Measurements from ENCODE around the gene C3orf52.

The C3orf52 gene

GRCh38 chr3:112119962-112120836, 34.0 kb downstream of the C3orf52 start:
- Histone ChIP-seq H3K4me2 (ENCODE audit: insufficient read depth, low read length) (no peak overlapping the region; the same call in 1 of the 2 replicates), H3K9me3 (ENCODE audit: insufficient read depth, low read length, severe bottlenecking) (no peaks in the 10 kb centered on the region), H3K36me3 (ENCODE audit: insufficient read depth, low read length) (no peaks in the 10 kb centered on the region), H3K79me2 (ENCODE audit: insufficient read depth, low read length) (no peaks in the 10 kb centered on the region), H3K4me1 (ENCODE audit: insufficient read depth, low read length) (peaks cover 12% of the 10 kb centered on the region; the same call in 1 of the 2 replicates), H3K27ac (ENCODE audit: low read length) (no peak overlapping the region), H2AFZ (ENCODE audit: low read depth, low read length) (no peak overlapping the region), H3K27me3 (ENCODE audit: insufficient read depth, low read length, poor library complexity) (peaks cover 9% of the 10 kb centered on the region), H4K20me1 (ENCODE audit: insufficient read depth, low read length) (no peaks in the 10 kb centered on the region), H3K9ac (ENCODE audit: low read depth, low read length) (no peak overlapping the region), H3K4me3 (ENCODE audit: low read depth in 1 of 2, low read length in 2 of 2) (no peak overlapping the region)
- DNase-seq (no peak), ATAC-seq (ENCODE audit: insufficient read depth, low read depth) (peak; percentile 75)
- TF ChIP-seq EZH2 (IDR thresholded peaks at IDR 0.05; ENCODE audit: borderline replicate concordance, low read depth, low read length, severe bottlenecking) = no peak
- no peak for TF ChIP-seq CTCF (IDR thresholded peaks at IDR 0.05; ENCODE audit: borderline replicate concordance, extremely low read depth, low read length, poor library complexity, severe bottlenecking)

- no peak overlapping the region for H3K4me3 ChIP-seq (ENCODE audit: low read depth in 1 of 2, low read length in 2 of 2)
- H3K27me3 ChIP-seq (ENCODE audit: insufficient read depth, low read length, poor library complexity) = no peaks in the 10 kb centered on the region
- no peak overlapping the region for H2AFZ ChIP-seq (ENCODE audit: low read depth, low read length)
- DNase-seq = no peak
- ATAC-seq (ENCODE audit: insufficient read depth, low read depth) = no peak
- H3K4me1 ChIP-seq (ENCODE audit: insufficient read depth, low read length) = peaks cover 12% of the 10 kb centered on the region; the same call in 1 of the 2 replicates
- no peaks in the 10 kb centered on the region for H4K20me1 ChIP-seq (ENCODE audit: insufficient read depth, low read length)
- H3K79me2 ChIP-seq (ENCODE audit: insufficient read depth, low read length) = no peaks in the 10 kb centered on the region
- H3K9me3 ChIP-seq (ENCODE audit: insufficient read depth, low read length, severe bottlenecking) = no peaks in the 10 kb centered on the region
- no peak overlapping the region for H3K9ac ChIP-seq (ENCODE audit: low read depth, low read length)
- H3K27ac ChIP-seq (ENCODE audit: low read length) = no peak overlapping the region
- H3K36me3 ChIP-seq (ENCODE audit: insufficient read depth, low read length) = no peaks in the 10 kb centered on the region
- no peak for TF ChIP-seq CTCF (IDR thresholded peaks at IDR 0.05; ENCODE audit: borderline replicate concordance, extremely low read depth, low read length, poor library complexity, severe bottlenecking)
- TF ChIP-seq EZH2 (IDR thresholded peaks at IDR 0.05; ENCODE audit: borderline replicate concordance, low read depth, low read length, severe bottlenecking) = no peak
- no peak overlapping the region for H3K4me2 ChIP-seq (ENCODE audit: insufficient read depth, low read length)
These were observed 35.7 kb downstream of the C3orf52 start for GRCh38 chr3:112121577-112122547.

GRCh38 chr3:112122870-112123269, 36.7 kb downstream of the C3orf52 start:
- no peaks in the 10 kb centered on the region for H3K9me3 ChIP-seq (ENCODE audit: insufficient read depth, low read length, severe bottlenecking)
- H2AFZ ChIP-seq (ENCODE audit: low read depth, low read length) = no peak overlapping the region
- H3K4me2 ChIP-seq (ENCODE audit: insufficient read depth, low read length) = no peak overlapping the region
- H3K79me2 ChIP-seq (ENCODE audit: insufficient read depth, low read length) = no peaks in the 10 kb centered on the region
- H4K20me1 ChIP-seq (ENCODE audit: insufficient read depth, low read length) = no peaks in the 10 kb centered on the region
- H3K27me3 ChIP-seq (ENCODE audit: insufficient read depth, low read length, poor library complexity) = no peaks in the 10 kb centered on the region
- H3K9ac ChIP-seq (ENCODE audit: low read depth, low read length) = no peak overlapping the region
- no peaks in the 10 kb centered on the region for H3K36me3 ChIP-seq (ENCODE audit: insufficient read depth, low read length)
- ATAC-seq (ENCODE audit: insufficient read depth, low read depth) = no peak
- no peak for DNase-seq
- H3K27ac ChIP-seq (ENCODE audit: low read length) = no peak overlapping the region
- H3K4me3 ChIP-seq (ENCODE audit: low read depth in 1 of 2, low read length in 2 of 2) = no peak overlapping the region
- peaks cover 12% of the 10 kb centered on the region; the same call in 1 of the 2 replicates for H3K4me1 ChIP-seq (ENCODE audit: insufficient read depth, low read length)
- TF ChIP-seq CTCF (IDR thresholded peaks at IDR 0.05; ENCODE audit: borderline replicate concordance, extremely low read depth, low read length, poor library complexity, severe bottlenecking) (no peak), EZH2 (IDR thresholded peaks at IDR 0.05; ENCODE audit: borderline replicate concordance, low read depth, low read length, severe bottlenecking) (no peak)
